Mesendoderm (in vitro differentiated cells): Measurements from ENCODE around the gene NDUFAB1.

Source experiments
- DNase-seq: peaks from one replicate; pipeline ENCODE4 v3.0.0; 2013
- H2AK5ac ChIP-seq: 2 replicates; pipeline ENCODE4 v1.6.1; 2013; ENCODE audit warnings: low read length, inconsistent platforms
- H2BK120ac ChIP-seq: 2 replicates; pipeline ENCODE4 v1.6.1; 2013; ENCODE audit warnings: low read depth, mild to moderate bottlenecking, low read length, moderate library complexity, mixed read lengths
- H2BK15ac ChIP-seq: replicated peaks from 2 replicates; pipeline ENCODE4 v1.6.1; 2013; ENCODE audit warnings: low read depth, mild to moderate bottlenecking, moderate library complexity
- H2BK5ac ChIP-seq: 2 replicates; pipeline ENCODE4 v1.6.1; 2013; ENCODE audit warnings: low read length, inconsistent platforms
- H3K18ac ChIP-seq: 2 replicates; pipeline ENCODE4 v1.6.1; 2013; ENCODE audit warnings: mild to moderate bottlenecking, low read length, mixed read lengths
- H3K23ac ChIP-seq: one replicate; pipeline ENCODE4 v1.6.1; 2013; ENCODE audit warnings: low read length
- H3K27ac ChIP-seq: 2 replicates; pipeline ENCODE4 v1.5.1; 2013; ENCODE audit warnings: low read depth, mild to moderate bottlenecking, inconsistent platforms, low read length, moderate library complexity
- H3K27me3 ChIP-seq: 2 replicates; pipeline ENCODE4 v1.6.1; 2013; ENCODE audit warnings: low read length, control low read depth, mild to moderate bottlenecking, inconsistent platforms; ENCODE audit not compliant: insufficient read depth, poor library complexity
- H3K36me3 ChIP-seq: 2 replicates; pipeline ENCODE4 v1.6.1; 2013; ENCODE audit warnings: low read length, inconsistent platforms; ENCODE audit not compliant: control insufficient read depth, insufficient read depth
- H3K4ac ChIP-seq: one replicate; pipeline ENCODE4 v1.6.1; 2013; ENCODE audit warnings: low read depth, mild to moderate bottlenecking, low read length, moderate library complexity
- H3K4me1 ChIP-seq: 2 replicates; pipeline ENCODE4 v1.6.1; 2013; ENCODE audit warnings: low read depth, low read length, inconsistent platforms; ENCODE audit not compliant: control insufficient read depth
- H3K4me2 ChIP-seq: 2 replicates; pipeline ENCODE4 v1.6.1; 2013; ENCODE audit warnings: low read length
- H3K4me3 ChIP-seq: 2 replicates; pipeline ENCODE4 v1.5.1; 2013; ENCODE audit warnings: mild to moderate bottlenecking, low read length
- H3K56ac ChIP-seq: one replicate; pipeline ENCODE4 v1.6.1; 2013; ENCODE audit warnings: low read length
- H3K79me1 ChIP-seq: 2 replicates; pipeline ENCODE4 v1.6.1; 2013; ENCODE audit warnings: low read length, inconsistent platforms
- H3K79me2 ChIP-seq: 2 replicates; pipeline ENCODE4 v1.6.1; 2013; ENCODE audit warnings: mild to moderate bottlenecking, low read length; ENCODE audit not compliant: control insufficient read depth, insufficient read depth
- H3K9ac ChIP-seq: 2 replicates; pipeline ENCODE4 v1.6.1; 2013; ENCODE audit warnings: low read length, inconsistent platforms
- H4K5ac ChIP-seq: one replicate; pipeline ENCODE4 v1.6.1; 2013; ENCODE audit warnings: low read length
- H4K8ac ChIP-seq: one replicate; pipeline ENCODE4 v1.6.1; 2013; ENCODE audit warnings: low read depth, mild to moderate bottlenecking, control low read depth, low read length, moderate library complexity
- WGBS: extraction: QIAGEN DNeasy Blood & Tissue Kit; methylation state at CpG from one replicate; pipeline ENCODE4 v1.1.7; 2013; ENCODE audit warnings: low lambda C conversion rate, missing lambda C conversion rate; ENCODE audit not compliant: insufficient coverage; ENCODE audit errors: extremely low coverage; 5-methylcytosine and 5-hydroxymethylcytosine counted together

NDUFAB1 gene

GRCh38 chr16:23534868-23535860, 61.0 kb downstream of the NDUFAB1 start:
- no peak overlapping the region for H3K23ac ChIP-seq
- peaks cover 13% of the 10 kb centered on the region for H3K36me3 ChIP-seq
- no peaks in the 10 kb centered on the region for H3K4me1 ChIP-seq
- no peak overlapping the region for H2BK120ac ChIP-seq
- no peak overlapping the region for H3K27ac ChIP-seq
- no peak overlapping the region for H4K5ac ChIP-seq
- WGBS = no CpG with 5 or more reads among the region's 19 CpGs
- H3K9ac ChIP-seq = no peak overlapping the region
- no peaks in the 10 kb centered on the region for H3K79me1 ChIP-seq
- H2BK5ac ChIP-seq = no peak overlapping the region
- no peak overlapping the region for H2AK5ac ChIP-seq
- H2BK15ac ChIP-seq = no peak overlapping the region
- H3K79me2 ChIP-seq = no peaks in the 10 kb centered on the region
- H3K56ac ChIP-seq = no peak overlapping the region
- H3K18ac ChIP-seq = no peak overlapping the region
- H3K4me3 ChIP-seq = no peak overlapping the region
- no peak overlapping the region for H3K4ac ChIP-seq
- no peaks in the 10 kb centered on the region for H3K27me3 ChIP-seq
- DNase-seq = no peak
- H3K4me2 ChIP-seq = no peak overlapping the region
- H4K8ac ChIP-seq = no peak overlapping the region

DNA sequence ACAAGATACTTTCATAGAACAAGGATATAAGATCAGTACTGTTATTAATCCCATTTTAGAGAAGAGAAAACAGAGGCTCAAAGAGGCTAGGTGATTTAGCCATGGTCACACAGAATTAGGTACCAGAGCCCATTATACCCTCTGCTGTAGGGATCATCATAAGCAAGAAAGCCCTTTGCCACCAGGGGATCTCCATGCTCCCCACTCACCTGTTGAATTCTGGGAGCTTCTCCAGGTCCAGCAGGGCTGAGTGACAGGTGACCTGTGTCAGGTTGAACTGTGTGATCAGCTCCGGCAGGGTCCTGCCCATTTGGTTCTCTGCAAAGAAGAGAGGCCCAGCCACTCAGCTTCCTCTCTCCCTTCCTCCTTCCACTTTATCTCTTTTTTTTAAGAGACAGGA, 63.7 kb downstream of the NDUFAB1 start:
- no peak overlapping the region for H4K8ac ChIP-seq
- no peak overlapping the region for H3K18ac ChIP-seq
- no peak overlapping the region for H4K5ac ChIP-seq
- H3K56ac ChIP-seq = no peak overlapping the region
- no peak overlapping the region for H2BK5ac ChIP-seq
- H3K36me3 ChIP-seq = peaks cover 13% of the 10 kb centered on the region
- no CpG with 5 or more reads among the region's 1 CpG for WGBS
- no peak overlapping the region for H3K4me3 ChIP-seq
- H2BK120ac ChIP-seq = no peak overlapping the region
- H3K9ac ChIP-seq = no peak overlapping the region
- H3K4ac ChIP-seq = no peak overlapping the region
- H2BK15ac ChIP-seq = no peak overlapping the region
- H3K79me2 ChIP-seq = no peaks in the 10 kb centered on the region
- no peaks in the 10 kb centered on the region for H3K79me1 ChIP-seq
- no peak overlapping the region for H2AK5ac ChIP-seq
- H3K4me1 ChIP-seq = no peaks in the 10 kb centered on the region
- no peak overlapping the region for H3K4me2 ChIP-seq
- H3K27ac ChIP-seq = no peak overlapping the region
- H3K23ac ChIP-seq = no peak overlapping the region
- no peaks in the 10 kb centered on the region for H3K27me3 ChIP-seq
- DNase-seq = no peak
